SU-DHL-6 (cell line): ENCODE data around the gene S100A14.
A peak's percentile ranks its signal among the peaks of the same experiment; 100 is the strongest.

Experiments
- H2AFZ ChIP-seq: fragments of 200-600 bp; sonication (generic); 2 replicates; pipeline ENCODE4 v1.6.1; 2014; ENCODE audit warnings: low read depth, mild to moderate bottlenecking, moderate library complexity, mixed read lengths, antibody characterized with exemption, low read length; ENCODE audit not compliant: severe bottlenecking
- H3F3A ChIP-seq: fragments of 200-600 bp; shearing (Covaris generic); 2 replicates; pipeline ENCODE4 v1.6.0; 2016; ENCODE audit warnings: antibody characterized with exemption, mild to moderate bottlenecking; ENCODE audit not compliant: insufficient read depth
- H3K27ac ChIP-seq: fragments of 200-600 bp; sonication (generic); 2 replicates; pipeline ENCODE4 v1.5.1; 2016; ENCODE audit warnings: low read depth, mild to moderate bottlenecking, low read length, moderate library complexity, mixed read lengths
- H3K27me3 ChIP-seq: fragments of 200-600 bp; sonication (generic), shearing (Covaris generic); 2 replicates; pipeline ENCODE4 v1.6.0; 2014; ENCODE audit warnings: mild to moderate bottlenecking, low read length
- H3K36me3 ChIP-seq: fragments of 200-600 bp; sonication (generic); 2 replicates; pipeline ENCODE4 v1.6.1; 2014; ENCODE audit warnings: mild to moderate bottlenecking, low read length, mixed read lengths
- H3K4me2 ChIP-seq: fragments of 300-600, 200-600 bp; shearing (Covaris generic), sonication (generic); 2 replicates; pipeline ENCODE4 v1.6.0; 2014; ENCODE audit warnings: low read length, low read depth, mild to moderate bottlenecking; ENCODE audit not compliant: poor library complexity, severe bottlenecking
- H3K4me3 ChIP-seq: fragments of 200-600 bp; sonication (generic); 2 replicates; pipeline ENCODE4 v1.5.1; 2014; ENCODE audit warnings: antibody characterized with exemption, low read length, mild to moderate bottlenecking, mixed read lengths; ENCODE audit not compliant: insufficient read depth, poor library complexity, severe bottlenecking
- H3K79me2 ChIP-seq: fragments of 200-600 bp; sonication (generic); 2 replicates; pipeline ENCODE4 v1.6.1; 2014; ENCODE audit warnings: mild to moderate bottlenecking, low read length, moderate library complexity; ENCODE audit not compliant: insufficient read depth
- H3K9ac ChIP-seq: fragments of 200-600 bp; sonication (generic); 2 replicates; pipeline ENCODE4 v1.7.0; 2014; ENCODE audit warnings: mild to moderate bottlenecking, low read length
- H3K9me2 ChIP-seq: fragments of 200-600 bp; sonication (generic); replicated peaks from 2 replicates; pipeline ENCODE4 v1.6.1; 2014; ENCODE audit warnings: low read length; ENCODE audit not compliant: insufficient read depth
- H3K9me3 ChIP-seq: fragments of 200-600 bp; sonication (generic); 2 replicates; pipeline ENCODE4 v1.6.1; 2014; ENCODE audit warnings: low read length, mixed read lengths; ENCODE audit not compliant: insufficient read depth
- H4K20me1 ChIP-seq: fragments of 200-600 bp; sonication (generic); 2 replicates; pipeline ENCODE4 v1.6.1; 2014; ENCODE audit warnings: low read depth, mild to moderate bottlenecking, antibody characterized with exemption, low read length, moderate library complexity, mixed read lengths
- EZH2phosphoT487 ChIP-seq: fragments of 200-600 bp; sonication (generic), shearing (Covaris generic); conservative IDR thresholded peaks from 2 replicates; pipeline ENCODE4 v1.6.1; 2018; ENCODE audit warnings: mild to moderate bottlenecking, antibody characterized with exemption, low read length, moderate library complexity, mixed read lengths
- TF ChIP-seq, protein P1 (sequence below): fragments of 200-600 bp; sonication (generic); IDR thresholded peaks from one replicate; pipeline ENCODE4 v1.5.1; 2017; ENCODE audit warnings: antibody characterized with exemption, mild to moderate bottlenecking, low read length, moderate library complexity; ENCODE audit not compliant: insufficient read depth, poor library complexity, severe bottlenecking

The S100A14 gene

DNA sequence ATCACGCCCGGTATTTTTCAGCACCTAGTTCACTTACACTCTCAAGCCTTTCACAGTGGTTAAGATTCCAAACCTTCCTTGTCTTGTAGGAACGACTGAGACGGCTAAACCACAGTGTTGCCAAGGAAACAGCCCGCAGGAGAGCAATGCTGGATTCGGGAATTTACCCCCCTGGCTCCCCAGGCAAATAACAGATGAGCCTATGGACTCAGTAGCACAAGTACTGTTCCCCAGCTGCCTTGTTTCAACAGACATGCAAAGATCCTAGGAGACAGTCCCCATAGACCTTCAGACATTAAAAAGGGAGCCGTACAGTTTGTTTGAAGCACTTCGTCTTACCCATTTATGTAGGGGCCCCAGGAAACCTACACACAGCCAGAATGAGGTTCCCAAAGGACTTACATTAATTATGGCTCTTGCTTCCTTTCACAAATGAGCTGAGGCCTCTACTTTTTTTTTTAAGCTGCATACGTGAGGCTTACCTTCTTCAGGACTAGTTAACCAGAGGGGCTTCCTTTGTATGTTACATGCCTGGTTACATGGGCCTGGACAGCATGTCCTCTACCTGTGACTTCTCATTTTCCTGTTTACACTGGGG is 45.1 kb upstream of the S100A14 start:
- Histone ChIP-seq H3K4me2 (no peak overlapping the region), H3F3A (peaks cover 42% of the 10 kb centered on the region), H3K27me3 (no peaks in the 10 kb centered on the region), H3K9ac (no peak overlapping the region), H3K79me2 (peaks cover 12% of the 10 kb centered on the region; the same call in 1 of the 2 replicates), H2AFZ (no peak overlapping the region), H3K4me3 (no peak overlapping the region), H3K27ac (no peak overlapping the region), H4K20me1 (no peaks in the 10 kb centered on the region), H3K36me3 (peaks cover 38% of the 10 kb centered on the region), H3K9me2 (no peaks in the 10 kb centered on the region), H3K9me3 (no peaks in the 10 kb centered on the region)
- no peak for TF ChIP-seq EZH2phosphoT487

GRCh38 chr1:153659656-153660055 is 43.5 kb upstream of the S100A14 start:
- H3K4me2 ChIP-seq: peak overlapping the region; percentile 79
- H3K27ac ChIP-seq: no peak overlapping the region
- H3K9me3 ChIP-seq: no peaks in the 10 kb centered on the region
- peaks cover 38% of the 10 kb centered on the region for H3F3A ChIP-seq
- H3K9ac ChIP-seq: peak overlapping the region; percentile 77
- H3K9me2 ChIP-seq: no peaks in the 10 kb centered on the region
- peaks cover 28% of the 10 kb centered on the region for H3K36me3 ChIP-seq
- no peak overlapping the region for H2AFZ ChIP-seq
- peak overlapping the region; percentile 88 for H3K4me3 ChIP-seq
- no peaks in the 10 kb centered on the region for H4K20me1 ChIP-seq
- H3K27me3 ChIP-seq: no peaks in the 10 kb centered on the region
- peaks cover 12% of the 10 kb centered on the region; the same call in 1 of the 2 replicates for H3K79me2 ChIP-seq
- no peak for TF ChIP-seq EZH2phosphoT487
- TF ChIP-seq, protein P1, sequence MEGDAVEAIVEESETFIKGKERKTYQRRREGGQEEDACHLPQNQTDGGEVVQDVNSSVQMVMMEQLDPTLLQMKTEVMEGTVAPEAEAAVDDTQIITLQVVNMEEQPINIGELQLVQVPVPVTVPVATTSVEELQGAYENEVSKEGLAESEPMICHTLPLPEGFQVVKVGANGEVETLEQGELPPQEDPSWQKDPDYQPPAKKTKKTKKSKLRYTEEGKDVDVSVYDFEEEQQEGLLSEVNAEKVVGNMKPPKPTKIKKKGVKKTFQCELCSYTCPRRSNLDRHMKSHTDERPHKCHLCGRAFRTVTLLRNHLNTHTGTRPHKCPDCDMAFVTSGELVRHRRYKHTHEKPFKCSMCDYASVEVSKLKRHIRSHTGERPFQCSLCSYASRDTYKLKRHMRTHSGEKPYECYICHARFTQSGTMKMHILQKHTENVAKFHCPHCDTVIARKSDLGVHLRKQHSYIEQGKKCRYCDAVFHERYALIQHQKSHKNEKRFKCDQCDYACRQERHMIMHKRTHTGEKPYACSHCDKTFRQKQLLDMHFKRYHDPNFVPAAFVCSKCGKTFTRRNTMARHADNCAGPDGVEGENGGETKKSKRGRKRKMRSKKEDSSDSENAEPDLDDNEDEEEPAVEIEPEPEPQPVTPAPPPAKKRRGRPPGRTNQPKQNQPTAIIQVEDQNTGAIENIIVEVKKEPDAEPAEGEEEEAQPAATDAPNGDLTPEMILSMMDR: no peak

- H3K27ac ChIP-seq: peak overlapping the region; percentile 71
- H3K79me2 ChIP-seq: peaks cover 12% of the 10 kb centered on the region; the same call in 1 of the 2 replicates
- peaks cover 36% of the 10 kb centered on the region for H3F3A ChIP-seq
- no peaks in the 10 kb centered on the region for H3K9me2 ChIP-seq
- peak overlapping the region; percentile 96 for H2AFZ ChIP-seq
- peak overlapping the region; percentile 88 for H3K4me3 ChIP-seq
- H3K27me3 ChIP-seq: no peaks in the 10 kb centered on the region
- TF ChIP-seq EZH2phosphoT487: no peak
- TF ChIP-seq, protein P1: no peak
- H3K36me3 ChIP-seq: peaks cover 28% of the 10 kb centered on the region
- H3K9me3 ChIP-seq: no peaks in the 10 kb centered on the region
- no peaks in the 10 kb centered on the region for H4K20me1 ChIP-seq
- peak overlapping the region; percentile 77 for H3K9ac ChIP-seq
- H3K4me2 ChIP-seq: peak overlapping the region; percentile 79
These were observed 43.0 kb upstream of the S100A14 start for GRCh38 chr1:153659175-153659534.

- H3F3A ChIP-seq: peaks cover 31% of the 10 kb centered on the region
- TF ChIP-seq, protein P1: no peak
- TF ChIP-seq EZH2phosphoT487: no peak
- peak within 1 kb of the TSS; percentile 79 for H3K4me2 ChIP-seq
- H3K27me3 ChIP-seq: no peaks in the 10 kb centered on the region
- H3K9me2 ChIP-seq: no peaks in the 10 kb centered on the region
- H2AFZ ChIP-seq: peak within 1 kb of the TSS; percentile 96
- H3K9me3 ChIP-seq: no peaks in the 10 kb centered on the region
- no peaks in the 10 kb centered on the region for H4K20me1 ChIP-seq
- peak within 1 kb of the TSS; percentile 88 for H3K4me3 ChIP-seq
- H3K36me3 ChIP-seq: peaks cover 23% of the 10 kb centered on the region
- peak within 1 kb of the TSS; percentile 77 for H3K9ac ChIP-seq
- H3K27ac ChIP-seq: peak within 1 kb of the TSS; percentile 71
- peaks cover 12% of the 10 kb centered on the region; the same call in 1 of the 2 replicates for H3K79me2 ChIP-seq
These were observed 42.5 kb upstream of the S100A14 start, which contains the start of gene SNAPIN for GRCh38 chr1:153658400-153659174. Gene SNAPIN, plus strand, starts transcription at chr1:153658703. Its CDS starts 41 bp downstream, at chr1:153658744.
